GM12864 (cell line): ENCODE data around the gene PEPD.

Experiments used
- DNase-seq: peaks from one replicate; pipeline ENCODE4 v3.0.0-alpha.2; 2011; ENCODE audit warnings: low read depth
- H3K4me3 ChIP-seq: 2 replicates; pipeline ENCODE4 v1.5.1; 2011; ENCODE audit warnings: mild to moderate bottlenecking, low read depth, low read length, control low read depth
- CTCF ChIP-seq: IDR thresholded peaks from 2 replicates; pipeline ENCODE4 v1.5.1; 2011; ENCODE audit warnings: low read depth, mild to moderate bottlenecking, moderate library complexity, low read length, control low read depth, inconsistent platforms; ENCODE audit errors: missing control alignments

The PEPD gene

GRCh38 chr19:33414667-33415605, 106.7 kb downstream of the PEPD start:
- no peak for TF ChIP-seq CTCF
- DNase-seq = no peak
- H3K4me3 ChIP-seq = no peak overlapping the region

- TF ChIP-seq CTCF = no peak
- no peak overlapping the region for H3K4me3 ChIP-seq
- DNase-seq = no peak
Observed at GRCh38 chr19:33413868-33414666, 107.5 kb downstream of the PEPD start.

- no peak overlapping the region for H3K4me3 ChIP-seq
- no peak for TF ChIP-seq CTCF
- no peak for DNase-seq
Observed at GRCh38 chr19:33413426-33413725, 108.2 kb downstream of the PEPD start.

- no peak for TF ChIP-seq CTCF
- no peak for DNase-seq
- no peak overlapping the region for H3K4me3 ChIP-seq
Observed at GRCh38 chr19:33412601-33413425, 108.8 kb downstream of the PEPD start.

GRCh38 chr19:33411621-33412180, 109.9 kb downstream of the PEPD start:
- no peak for TF ChIP-seq CTCF
- no peak for DNase-seq
- no peak overlapping the region for H3K4me3 ChIP-seq

- H3K4me3 ChIP-seq = no peak overlapping the region
- no peak for TF ChIP-seq CTCF
- DNase-seq = no peak
Observed at GRCh38 chr19:33410915-33411401, 110.6 kb downstream of the PEPD start.
